Inflammatory macrophage (primary cell): ENCODE results near the gene NBPF1.
A peak's percentile ranks its signal among the peaks of the same experiment; 100 is the strongest.
"Not testable (repeated sequence)": the region's sequence is repeated elsewhere in the genome, so short reads cannot be mapped to it uniquely, and the experiment has no call there.

ENCODE experiments used
- DNase-seq, 2 donors: peaks; one replicate each; pipeline ENCODE4 v3.0.0-alpha.2; 2020 to 2022

The NBPF1 gene

GRCh38 chr1:16605532-16606505 lies 7.5 kb downstream of the NBPF1 start:
- no peak for DNase-seq

- DNase-seq: no peak
These were observed 8.2 kb downstream of the NBPF1 start for GRCh38 chr1:16605213-16605525.

DNA sequence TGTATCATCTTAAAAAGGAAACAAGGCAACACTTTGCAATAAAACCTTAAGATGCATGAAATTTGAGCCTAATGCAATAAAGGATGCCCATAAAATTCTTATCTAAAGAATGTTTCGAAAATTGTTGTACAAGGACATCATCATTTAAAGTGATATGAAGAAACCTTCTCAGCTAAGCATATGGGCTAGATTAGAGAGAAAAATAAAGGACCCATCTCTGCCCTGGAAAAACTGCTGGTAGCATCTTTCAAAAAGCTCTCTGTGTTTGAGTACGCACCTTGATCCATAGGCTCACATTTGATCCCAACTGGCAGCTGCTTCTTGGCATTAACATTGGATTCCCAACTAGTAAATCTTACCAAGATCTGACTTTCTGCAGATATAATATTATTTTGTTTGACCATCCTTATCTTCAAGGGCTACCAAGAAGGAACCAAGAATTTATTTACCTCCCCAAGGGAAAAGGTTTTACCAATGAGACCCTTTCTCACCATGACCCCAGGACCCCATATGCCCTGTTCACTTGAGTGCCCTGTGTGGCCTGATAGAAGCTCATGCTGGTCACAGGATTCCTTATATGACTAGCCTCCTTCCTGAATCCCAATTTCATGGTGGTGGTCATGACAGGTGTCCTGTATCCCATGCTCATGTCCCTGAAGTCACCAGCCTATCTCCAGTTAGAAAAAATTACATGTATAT lies 8.7 kb downstream of the NBPF1 start:
- not testable (repeated sequence) for DNase-seq

- not testable (repeated sequence) for DNase-seq
These were observed 9.7 kb downstream of the NBPF1 start for GRCh38 chr1:16603623-16604022.

DNA sequence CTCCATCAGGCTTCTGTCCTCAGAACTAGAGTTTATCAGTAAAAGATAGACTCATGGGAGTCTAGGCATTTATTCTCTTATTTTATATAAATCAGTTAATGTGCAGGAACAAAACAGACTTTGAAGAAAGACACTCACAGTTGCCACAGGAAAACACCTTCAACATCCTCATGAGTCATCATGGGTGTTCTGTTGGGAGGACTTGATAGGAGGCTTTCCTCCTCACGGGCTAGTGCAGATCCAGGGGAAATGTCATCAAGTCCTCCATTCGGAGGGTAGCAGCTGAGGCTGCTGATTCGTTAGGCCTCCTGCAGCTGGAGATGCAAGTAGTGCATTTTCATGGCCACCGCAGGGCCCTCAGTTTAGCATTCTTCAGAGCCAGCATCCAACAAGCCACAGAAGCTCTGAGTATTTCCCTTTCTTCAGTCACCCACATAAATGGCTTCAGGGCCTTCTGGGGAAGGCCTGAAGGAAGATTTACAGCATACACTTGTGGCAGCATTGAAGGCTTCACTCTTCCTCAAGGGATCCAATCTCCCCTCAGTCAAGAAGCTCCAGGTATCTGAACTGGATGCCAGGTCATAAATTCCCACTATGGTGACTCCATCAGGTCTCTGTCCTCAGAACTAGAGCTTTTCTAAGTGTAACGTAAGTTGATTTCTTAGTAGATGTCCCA lies 10.9 kb downstream of the NBPF1 start:
- peak in 1 of 2 donors; percentile 2 for DNase-seq

GRCh38 chr1:16600855-16601786 lies 12.2 kb downstream of the NBPF1 start:
- peak in 1 of 2 donors; percentile 27 for DNase-seq

DNA sequence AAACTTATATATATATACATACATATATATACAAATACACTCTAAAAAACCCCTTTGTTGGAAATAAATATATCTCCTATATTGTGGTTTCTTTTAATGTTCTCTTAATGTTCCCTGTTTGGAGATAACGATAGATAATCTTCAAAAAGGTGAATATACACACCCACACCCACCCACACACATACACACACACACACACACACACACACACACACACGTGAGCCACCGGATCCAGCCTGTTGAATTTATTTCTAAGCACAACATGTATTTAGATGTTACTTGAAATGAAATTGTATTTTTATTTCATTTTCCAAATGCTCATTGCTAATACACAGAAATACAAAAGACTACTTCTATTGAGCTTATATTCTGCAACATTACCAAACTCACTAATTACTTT lies 14.0 kb downstream of the NBPF1 start:
- not testable (repeated sequence) for DNase-seq

GRCh38 chr1:16595216-16595615 lies 18.1 kb downstream of the NBPF1 start:
- DNase-seq: not testable (repeated sequence)

GRCh38 chr1:16591845-16592244 lies 21.5 kb downstream of the NBPF1 start:
- not testable (repeated sequence) for DNase-seq

DNA sequence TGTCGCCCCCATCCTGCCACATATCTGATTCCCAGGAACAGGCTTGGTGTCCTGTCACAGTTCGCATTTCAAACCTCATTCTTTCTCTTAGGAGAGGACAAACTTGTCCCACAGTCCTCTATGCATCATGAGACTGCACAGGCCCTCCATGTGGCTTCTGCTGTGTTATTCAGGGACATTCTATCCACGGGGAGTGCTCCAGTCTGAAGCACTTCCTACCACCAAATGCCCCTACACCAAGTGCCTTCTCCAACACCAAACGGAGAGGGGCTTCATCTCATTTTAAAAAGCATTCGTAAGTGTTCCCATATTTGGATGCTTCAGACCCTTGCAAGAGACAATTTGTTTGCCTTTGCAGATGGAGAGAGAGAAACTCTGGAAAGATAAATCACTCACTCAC lies 25.3 kb downstream of the NBPF1 start:
- DNase-seq: not testable (repeated sequence)

DNA sequence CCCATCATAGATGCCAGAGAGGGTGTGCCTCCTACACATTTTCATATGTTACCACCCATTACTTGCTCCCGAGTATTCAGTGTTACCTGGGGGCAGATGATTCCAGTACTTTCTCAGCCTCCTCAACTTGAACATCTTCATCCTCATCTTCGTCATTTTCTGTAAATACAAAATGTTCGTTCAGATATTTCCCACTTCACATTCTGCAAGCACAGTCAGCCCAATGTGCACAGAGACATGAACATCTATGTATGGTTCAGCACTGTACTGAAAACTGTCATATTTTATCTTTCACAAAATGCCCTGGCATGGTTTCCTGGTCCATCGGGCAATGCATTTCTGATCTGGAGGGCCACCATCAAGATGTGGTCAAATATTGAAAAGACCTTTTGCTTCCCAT lies 25.7 kb downstream of the NBPF1 start:
- DNase-seq: not testable (repeated sequence)

DNA sequence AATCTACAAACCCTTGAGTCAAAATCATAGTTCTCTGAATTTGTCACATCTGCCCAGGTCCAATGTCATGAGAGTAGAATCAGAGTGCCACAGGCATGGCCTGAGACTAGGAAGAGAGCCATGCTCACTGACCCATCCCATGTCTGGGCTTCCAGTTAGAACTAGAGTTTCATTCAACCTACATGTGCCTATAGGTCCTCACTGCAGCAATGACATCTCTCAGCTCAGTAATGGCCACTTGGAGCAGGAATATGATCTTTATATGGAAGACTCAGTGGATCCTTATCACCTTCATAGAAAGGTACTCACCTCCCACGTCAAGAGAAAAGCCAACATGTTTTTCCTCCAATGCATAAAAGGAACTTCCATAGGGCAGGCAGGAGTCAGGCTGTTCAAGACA lies 48.0 kb downstream of the NBPF1 start:
- DNase-seq: not testable (repeated sequence)

DNA sequence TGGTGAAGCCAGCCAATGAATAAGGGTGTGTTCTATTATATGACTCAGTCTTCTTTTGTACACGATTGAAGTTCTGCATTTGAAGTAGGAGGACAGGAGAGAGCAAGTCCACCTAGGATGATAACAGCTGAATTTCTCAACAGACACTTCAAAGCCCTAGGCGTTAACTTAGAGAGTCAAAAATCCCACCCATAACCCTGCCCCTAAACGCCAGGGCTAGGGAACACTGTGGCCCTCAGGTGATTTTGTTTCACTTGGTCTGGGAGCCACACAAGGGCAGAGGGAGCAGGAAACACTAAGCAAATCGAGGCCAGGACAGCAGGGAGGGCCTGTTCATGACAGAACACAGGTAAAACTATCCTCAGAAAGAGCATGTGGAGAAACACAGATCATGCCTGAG lies 52.3 kb downstream of the NBPF1 start:
- not testable (repeated sequence) for DNase-seq

DNA sequence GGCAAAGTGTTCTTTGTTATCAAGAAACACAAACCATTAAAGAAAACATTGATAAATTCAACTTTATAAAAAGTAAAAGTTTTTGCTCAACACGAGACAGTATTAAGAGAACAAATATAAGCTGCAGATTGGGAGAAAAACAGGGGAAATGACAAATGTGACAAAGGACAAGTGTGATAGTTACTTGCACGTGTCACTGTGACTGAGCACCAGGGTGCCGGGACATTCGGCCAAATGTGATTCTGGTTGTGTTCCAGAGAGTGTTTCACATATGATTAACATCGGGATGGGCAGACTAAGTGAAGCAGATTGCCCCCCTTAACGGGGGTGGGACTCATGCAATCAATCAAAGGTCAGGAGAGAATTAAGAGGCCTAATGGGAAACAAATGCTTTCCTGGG lies 52.9 kb downstream of the NBPF1 start:
- not testable (repeated sequence) for DNase-seq

GRCh38 chr1:16559688-16560087 lies 53.7 kb downstream of the NBPF1 start:
- not testable (repeated sequence) for DNase-seq

DNA sequence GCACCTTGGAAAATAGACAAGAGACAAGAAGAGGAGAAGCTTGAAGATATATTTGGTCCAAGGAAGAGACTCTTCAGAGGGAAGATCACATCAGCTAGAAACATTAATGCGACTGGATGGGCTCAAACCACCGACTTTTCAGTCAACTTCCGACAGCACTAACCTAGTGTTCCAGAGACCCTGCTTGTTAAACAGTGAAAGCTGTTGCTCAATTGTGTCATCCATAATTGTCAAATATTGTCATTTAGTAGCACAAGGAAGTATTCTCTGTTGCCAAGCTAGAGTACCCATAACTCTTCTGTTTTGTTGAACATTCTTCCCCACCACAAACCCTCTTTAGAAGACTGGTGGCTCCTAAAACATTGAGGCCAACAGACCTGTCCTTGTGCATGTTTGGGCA lies 56.3 kb downstream of the NBPF1 start:
- DNase-seq: not testable (repeated sequence)

DNA sequence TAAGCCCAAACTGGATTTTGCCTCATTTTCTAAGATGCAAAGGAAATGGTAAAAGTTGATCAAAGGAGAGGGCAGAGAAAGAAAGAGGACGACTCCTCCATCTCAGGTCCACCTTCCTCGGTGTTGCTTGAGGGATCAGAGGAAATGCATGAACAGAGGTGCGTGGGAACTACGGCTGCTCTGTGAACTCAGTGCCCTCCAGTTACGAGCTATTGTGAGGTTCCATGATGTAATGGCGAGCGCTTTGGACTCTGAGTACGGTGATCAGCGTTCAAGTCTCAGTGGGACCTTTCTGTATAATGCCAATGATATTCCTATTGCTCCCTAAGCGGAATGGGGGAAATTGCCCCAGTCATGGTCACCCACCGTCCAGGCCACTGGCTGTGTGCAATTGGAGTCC lies 60.1 kb downstream of the NBPF1 start:
- not testable (repeated sequence) for DNase-seq

- not testable (repeated sequence) for DNase-seq
These were observed 63.0 kb downstream of the NBPF1 start for GRCh38 chr1:16550212-16550918.

GRCh38 chr1:16549545-16549944 lies 63.8 kb downstream of the NBPF1 start:
- not testable (repeated sequence) for DNase-seq

DNA sequence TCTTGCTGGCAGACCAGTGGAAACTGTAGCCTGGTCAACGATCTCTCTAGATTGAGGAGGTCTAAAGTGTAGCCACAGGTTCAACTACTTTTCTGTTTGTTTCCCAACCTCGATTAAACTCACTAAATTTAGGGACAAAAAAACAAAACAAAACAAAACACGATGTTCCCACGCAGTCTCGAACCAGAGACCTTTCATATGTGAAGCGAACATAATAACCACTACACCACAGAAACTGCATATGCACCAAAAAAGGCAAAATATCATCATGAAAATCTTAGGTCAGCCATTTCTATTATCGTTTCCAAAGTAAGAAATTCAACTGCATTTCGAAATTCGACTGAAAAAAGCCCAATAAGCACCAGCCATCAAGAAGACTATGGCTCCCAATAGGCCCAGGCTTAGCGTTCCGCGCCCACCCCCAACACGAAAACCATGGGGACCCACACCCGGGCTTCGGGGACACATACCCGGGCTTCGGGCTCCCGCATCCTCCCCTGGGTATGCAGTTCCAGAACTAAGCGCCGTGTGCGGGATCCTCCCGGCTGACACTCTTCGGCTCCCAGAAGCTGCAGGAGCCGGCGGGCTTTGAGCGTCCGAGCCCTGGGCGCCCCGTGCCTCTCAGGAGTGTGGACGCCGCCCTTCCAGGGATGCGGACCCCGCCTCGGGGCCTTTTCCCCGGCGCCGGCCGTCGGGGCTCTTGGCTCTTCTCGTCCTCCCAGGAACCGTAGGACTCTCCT lies 65.7 kb downstream of the NBPF1 start:
- DNase-seq: not testable (repeated sequence)

DNA sequence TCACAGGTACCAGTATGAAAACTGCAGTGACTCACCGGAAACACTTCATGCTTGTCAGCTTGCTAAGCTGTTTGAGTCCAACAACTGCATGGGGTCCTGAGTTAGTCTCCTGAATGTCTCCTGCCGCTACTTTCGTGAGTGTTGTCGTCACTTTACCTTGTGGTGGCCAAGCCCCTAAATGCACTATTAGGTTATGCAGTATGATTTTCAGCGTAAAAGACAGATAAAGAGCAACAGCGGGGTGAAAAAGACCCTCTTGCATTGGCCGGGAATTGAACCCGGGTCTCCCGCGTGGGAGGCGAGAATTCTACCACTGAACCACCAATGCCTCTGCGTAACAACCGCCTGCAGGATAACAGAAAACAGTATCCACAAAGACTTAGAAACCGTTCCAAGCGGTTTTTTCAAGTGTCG lies 67.7 kb downstream of the NBPF1 start:
- DNase-seq: not testable (repeated sequence)
